GM18505 (cell line): ENCODE data around the gene MESD.
"Not testable (repeated sequence)": the region's sequence is repeated elsewhere in the genome, so short reads cannot be mapped to it uniquely, and the experiment has no call there.

Source experiments
- ATAC-seq: cut with Tn5 transposase; IDR thresholded peaks from one replicate; pipeline ENCODE4 v1.9.1; 2021; ENCODE audit not compliant: unreplicated experiment
- POLR2A ChIP-seq: IDR thresholded peaks from 4 replicates; pipeline ENCODE4 v1.6.1; 2011; ENCODE audit warnings: borderline replicate concordance; ENCODE audit not compliant: insufficient read depth, insufficient read length; ENCODE audit errors: extremely low read depth

MESD gene

DNA sequence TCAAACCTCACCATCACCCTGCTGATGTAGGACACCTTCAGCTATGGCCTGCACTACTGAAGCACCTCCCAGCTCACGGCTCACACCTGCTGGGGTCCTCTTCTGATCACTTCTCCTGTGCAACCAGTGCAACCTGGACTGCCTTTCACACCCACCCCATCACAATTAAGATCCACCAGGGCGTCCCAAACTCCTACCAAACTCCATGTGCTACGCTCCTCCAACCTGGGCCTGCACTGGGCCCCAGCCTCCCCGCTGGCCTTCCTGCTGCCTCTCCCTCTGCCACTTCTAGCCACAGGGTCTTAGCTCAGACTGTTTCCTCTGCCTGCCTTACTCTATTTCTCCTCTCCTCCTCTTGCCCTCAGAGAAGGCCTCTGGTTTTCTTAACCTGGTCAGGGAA, 12.8 kb downstream of the MESD start:
- no peak for ATAC-seq
- TF ChIP-seq POLR2A = no peak

DNA sequence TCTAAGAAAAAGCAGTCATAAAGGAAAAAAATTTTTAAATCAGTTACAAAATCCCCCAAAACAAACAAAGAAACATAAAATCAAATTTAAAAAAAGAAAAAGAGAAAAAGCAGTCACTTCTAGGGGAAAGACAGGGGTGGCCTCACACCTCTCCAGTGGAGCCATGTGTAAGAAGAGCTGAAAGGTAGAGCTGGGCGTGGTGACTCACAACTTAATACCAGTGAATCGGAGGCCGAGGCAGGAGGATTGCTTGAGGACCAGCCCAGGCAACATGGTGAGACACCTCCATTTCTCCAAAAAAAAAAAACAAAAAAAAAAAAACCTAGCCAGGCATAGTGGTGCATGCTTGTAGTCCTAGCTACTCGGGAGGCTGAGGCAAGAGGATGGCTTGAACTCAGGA, 14.7 kb downstream of the MESD start:
- TF ChIP-seq POLR2A = no peak
- ATAC-seq = no peak

DNA sequence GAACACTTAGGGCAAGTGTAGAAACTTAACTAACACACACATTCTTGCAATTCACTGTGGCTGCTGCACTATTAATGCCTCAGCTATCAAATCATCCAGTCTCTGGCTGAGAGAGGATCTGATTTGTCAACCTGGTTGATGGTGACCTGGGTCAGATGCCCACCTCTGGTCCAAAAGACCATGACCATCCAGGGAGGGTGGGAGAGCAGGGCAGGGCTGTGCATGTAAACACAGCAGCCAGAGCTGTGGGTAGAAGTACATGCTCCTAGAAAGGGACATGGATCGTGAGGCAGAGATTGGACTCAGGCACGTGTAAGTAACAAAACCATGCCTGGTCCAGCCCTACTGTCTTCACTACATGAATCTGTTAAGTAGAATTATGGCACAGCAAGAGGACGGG, 17.3 kb downstream of the MESD start:
- no peak for TF ChIP-seq POLR2A
- ATAC-seq = no peak

DNA sequence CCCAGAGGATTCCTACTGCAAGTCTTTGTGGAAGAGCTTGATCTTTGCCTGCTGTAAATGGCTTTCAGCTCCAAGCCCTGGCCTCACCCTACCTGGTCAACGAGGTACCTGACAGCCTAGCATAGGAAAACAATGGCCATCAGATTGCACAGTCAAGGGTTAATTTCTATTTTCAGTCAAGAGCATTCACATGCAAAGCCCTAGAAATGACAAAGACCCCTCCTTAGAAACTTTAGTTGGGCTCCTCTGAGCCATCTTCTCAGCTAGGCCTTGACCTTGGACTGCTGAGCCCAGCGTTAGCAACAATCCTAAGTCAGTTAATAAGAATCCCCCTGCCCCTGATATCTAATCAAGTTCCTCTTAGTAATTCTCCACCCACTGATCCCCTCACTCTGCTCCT, 18.5 kb downstream of the MESD start:
- TF ChIP-seq POLR2A = no peak
- no peak for ATAC-seq

DNA sequence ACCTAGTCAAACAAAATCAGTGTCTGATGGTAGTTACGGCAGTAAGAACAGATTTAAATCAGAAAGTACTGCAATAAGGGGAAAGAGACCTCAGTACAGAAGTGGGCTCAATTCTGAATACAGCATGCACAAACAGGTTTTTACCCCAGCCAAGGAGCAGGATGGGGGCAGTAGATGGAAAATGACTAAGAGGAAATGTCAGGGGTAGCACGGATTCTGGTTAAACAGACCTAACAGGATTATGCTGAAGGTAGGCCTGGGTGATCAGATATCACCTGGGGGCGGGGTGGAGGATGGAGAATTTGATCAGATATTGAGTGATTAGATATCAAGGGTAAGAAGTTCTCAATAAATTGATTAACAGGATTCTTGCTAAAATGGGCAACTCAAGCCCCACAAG, 19.0 kb downstream of the MESD start:
- TF ChIP-seq POLR2A = no peak
- no peak for ATAC-seq

DNA sequence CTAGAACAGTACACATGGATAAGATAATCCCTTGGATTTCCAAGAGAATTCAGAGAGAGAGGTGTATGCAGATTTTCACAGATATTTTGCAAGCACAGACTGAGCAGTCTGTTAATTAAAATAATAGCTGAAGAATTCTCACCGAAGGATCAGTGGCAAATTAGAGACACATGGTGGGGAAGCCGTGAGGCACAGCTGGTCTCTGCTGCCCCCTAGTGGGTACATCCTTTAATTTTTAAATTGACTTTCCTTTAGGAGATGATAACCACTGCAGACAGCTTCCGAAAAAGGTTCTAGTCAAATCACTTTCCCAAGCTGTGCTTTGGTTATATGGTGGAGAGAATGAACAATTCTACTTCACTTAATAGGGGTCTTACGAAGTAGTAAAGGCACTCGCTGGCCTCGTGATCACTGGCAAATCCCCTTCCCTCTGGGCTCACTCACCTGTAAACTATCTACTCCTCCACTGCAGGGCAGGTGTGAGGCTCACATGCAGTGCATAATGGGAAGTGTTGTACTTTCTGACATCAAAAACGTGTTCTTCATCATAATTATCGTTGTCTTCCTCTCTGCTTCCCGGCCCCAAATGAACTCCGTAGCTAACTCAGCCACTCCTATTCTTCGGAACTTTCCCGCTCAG, 19.5 kb downstream of the MESD start:
- no peak for ATAC-seq
- TF ChIP-seq POLR2A = no peak

DNA sequence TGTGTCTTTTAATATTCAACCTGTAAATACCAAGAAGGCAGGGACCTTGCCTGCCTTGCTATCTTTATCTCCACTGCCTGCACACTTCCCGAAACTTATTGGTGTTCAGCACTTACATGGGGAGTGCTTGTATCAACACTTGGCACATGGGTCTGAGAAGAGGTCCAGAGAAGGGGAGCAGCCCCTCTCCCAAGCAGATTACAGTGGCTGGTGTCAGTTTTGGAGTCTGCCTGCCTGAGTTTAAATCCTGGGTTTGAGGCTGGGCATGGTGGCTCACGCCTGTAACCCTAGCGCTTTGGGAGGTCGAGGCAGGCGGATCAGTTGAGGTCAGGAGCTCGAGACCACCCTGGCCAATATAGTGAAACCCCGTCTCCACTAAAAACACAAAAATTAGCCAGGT, 20.3 kb downstream of the MESD start:
- ATAC-seq = no peak

DNA sequence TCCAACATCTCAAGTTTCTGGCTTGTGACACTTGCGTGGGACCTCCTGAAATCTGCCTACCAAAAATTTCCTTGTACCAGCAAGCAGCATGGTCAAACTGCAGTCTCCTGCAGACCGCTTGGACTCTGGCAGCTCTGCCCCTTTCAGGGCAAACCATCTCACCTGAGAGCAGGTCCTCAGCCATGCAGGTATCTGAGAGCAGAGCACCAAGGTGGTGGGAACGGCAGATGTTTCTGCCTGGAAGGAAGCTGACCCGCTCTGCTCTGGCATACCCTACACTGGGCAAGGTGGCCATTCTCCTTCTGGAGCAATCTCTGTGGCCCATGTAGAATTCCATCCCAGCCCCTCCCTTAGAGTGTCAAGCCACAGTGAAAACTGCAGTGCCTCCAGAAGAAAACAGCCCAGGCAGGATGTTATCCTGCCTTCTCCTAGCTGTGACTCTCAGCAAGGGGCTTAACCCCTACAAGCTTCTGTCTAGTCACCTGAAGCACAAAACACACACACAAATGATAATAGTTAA, 21.6 kb downstream of the MESD start:
- no peak for ATAC-seq
- no peak for TF ChIP-seq POLR2A

More for the DNA sequence above, 20.3 kb downstream of the MESD start:
- no peak for TF ChIP-seq POLR2A

DNA sequence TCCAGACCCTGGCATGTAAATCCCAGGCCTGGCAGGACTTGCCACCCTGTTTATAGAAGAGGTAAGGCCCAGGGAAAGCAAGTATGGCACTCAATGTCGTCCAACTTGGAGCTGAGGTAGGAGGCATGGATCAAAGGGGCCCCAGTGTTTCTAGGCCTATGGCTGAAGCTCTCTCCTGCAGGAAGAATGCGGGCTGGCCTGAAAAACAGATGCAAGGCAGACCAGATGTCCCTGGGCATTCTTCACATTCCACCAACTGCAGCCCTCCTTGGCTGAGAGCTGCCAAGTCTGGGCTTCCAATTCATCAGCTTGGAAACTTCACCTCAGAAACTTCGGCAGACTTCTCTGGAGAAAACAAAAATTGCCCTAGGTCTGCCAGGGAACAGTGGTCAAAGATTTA, 22.2 kb downstream of the MESD start:
- no peak for TF ChIP-seq POLR2A
- ATAC-seq = no peak

DNA sequence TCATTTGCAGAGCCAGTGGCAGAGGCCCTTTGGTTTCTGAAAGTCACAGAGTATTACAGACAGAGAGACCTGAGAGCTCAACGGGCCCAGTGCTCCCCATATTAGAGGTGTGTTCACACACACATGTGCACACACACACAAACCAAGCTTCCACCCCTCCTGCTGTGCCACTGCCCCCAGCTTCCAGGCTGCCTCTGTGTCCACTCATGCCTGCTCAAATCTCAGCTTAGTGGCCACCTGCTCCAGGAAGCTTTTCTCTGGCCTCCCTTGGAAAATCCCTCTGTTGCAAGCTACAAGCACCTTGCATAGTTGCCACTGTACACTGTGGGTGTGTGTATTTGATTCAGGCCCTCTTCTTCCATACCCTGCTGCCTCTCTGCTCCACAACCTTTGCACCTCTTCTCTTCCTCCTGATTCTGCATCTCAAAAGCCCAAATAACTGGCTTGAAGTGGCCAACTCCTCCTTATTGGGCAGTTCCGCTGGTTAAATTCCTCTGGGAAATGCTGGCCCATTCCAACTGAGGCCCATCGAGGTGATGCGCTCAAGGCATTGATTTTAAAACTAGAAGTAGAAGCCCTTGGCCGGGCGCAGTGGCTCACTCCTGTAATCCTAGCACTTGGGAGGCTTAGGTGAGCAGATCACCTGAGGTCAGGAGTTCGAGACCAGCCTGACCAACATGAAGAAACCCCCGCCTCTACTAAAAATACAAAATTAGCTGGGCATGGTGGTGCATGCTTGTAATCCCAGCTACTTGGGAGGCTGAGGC, 23.0 kb downstream of the MESD start:
- TF ChIP-seq POLR2A = no peak
- ATAC-seq = no peak

DNA sequence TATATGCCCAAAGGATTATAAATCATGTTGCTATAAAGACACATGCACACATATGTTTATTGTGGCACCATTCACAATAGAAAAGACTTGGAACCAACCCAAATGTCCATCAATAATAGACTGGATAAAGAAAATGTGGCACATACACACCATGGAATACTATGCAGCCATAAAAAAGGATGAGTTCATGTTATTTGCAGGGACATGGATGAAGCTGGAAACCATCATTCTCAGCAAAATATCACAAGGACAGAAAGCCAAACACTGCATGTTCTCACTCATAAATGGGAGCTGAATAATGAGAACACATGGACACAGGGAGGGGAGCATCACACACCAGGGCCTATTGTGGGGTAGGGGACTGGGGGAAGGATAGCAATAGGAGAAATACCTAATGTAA, 24.2 kb downstream of the MESD start:
- not testable (repeated sequence) for ATAC-seq

DNA sequence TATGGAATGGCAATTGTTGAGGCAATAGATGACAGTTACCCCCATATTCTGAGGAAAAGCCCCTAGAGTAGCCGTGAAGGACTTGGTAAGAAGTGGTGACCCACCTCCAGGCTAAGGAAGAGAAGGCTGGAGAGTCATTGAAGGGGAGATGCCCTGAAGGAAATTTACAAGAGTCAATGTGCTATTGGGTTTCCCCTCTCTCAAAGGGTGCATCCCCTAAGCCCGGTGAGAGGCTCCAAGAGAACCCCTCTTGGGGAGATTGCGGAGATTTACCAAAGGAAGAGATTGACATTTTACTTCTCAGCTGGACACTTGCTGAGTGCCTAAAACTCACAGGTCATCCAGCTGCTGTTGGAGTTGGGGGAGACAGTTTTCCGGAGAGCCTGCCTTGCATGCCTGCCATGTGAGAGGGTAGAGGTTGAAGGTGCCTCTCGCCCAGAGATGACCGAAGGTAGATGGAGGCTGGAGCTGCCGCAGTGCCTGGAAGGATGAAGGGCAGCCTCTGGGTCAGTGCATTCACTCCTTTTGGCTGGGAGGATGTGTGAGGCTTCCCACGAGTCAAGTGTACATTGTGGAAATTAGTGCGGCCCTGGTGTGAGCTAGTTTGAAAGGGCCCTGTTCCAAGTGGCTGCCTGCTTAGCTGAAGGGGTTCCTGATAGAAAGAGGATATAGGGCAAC, 30.7 kb downstream of the MESD start:
- ATAC-seq = no peak

DNA sequence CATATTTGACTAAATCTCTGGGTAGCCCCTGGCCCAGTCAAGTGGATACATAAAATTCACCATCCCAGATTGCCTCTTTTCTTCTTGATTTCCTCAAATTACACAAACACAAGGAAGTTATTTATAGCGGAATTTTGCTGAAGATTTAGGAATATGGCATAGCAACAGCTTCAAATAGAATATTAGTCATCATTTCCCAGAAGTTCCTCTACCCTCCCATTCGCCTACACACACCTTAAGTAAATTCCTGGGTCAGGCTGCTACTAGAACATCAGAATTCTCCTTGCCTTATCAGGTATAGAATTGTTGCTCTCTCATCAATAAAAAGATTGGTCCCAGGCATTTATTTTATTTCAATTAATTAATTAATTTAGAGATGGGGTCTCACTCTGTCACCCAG, 31.6 kb downstream of the MESD start:
- no peak for TF ChIP-seq POLR2A
- ATAC-seq = no peak

More for the DNA sequence above, 30.7 kb downstream of the MESD start:
- TF ChIP-seq POLR2A = no peak

DNA sequence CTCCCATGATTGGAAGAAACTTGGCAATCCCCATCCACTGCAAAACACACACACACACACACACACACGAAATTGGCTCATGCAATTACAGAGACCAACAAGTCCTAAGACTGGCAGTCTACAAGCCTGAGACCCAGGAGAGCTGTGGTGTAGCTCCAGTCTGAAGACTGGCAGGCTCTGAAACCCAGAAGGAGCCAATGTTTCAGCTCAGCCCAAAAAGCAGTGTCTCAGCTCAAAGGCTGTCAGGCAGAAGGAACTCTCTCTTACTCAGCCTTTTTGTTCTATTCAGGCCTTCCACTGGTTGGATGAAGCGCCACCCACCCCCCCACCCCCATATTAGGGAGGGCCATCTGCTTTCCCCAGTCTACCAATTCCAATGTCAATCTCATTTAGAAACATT, 32.1 kb downstream of the MESD start:
- no peak for ATAC-seq
- no peak for TF ChIP-seq POLR2A

DNA sequence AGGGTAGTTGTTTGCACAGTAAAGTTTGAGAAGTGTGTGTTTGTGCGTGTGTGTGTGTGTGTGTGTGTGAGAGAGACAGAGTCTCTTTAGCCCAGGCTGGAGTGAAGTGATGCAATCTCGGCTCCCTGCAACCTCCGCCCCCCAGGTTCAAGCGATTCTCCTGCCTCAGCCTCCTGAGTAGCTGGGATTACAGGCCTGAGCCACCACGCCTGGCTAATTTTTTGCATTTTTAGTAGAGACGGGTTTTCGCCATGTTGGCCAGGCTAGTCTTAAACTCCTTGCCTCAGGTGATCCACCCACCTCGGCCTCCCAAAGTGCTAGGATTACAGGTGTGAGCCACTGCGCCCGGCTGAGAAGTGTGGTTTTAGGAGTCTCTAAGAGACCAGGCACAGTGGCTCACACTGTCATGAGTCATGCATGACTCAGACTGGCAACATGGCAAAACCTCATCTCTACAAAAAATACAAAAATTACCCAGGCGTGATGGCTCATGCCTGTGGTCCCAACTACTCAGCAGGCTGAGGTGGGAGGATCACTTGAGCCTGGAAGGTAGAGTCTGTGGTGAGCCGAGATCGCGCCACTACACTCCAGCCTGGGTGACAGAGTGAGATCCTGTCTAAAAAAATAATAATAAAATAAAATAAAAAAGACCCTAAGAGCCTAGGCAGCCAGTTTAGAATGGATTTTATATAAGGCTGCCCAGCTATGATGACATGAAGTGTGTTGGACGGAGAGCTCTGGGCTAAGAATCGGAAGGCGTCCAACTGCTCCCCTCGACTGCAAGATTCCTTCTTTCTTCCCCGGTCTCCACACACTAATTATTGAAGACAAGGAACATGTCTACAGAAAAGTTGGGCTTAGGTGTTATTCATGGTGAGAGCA, 33.8 kb downstream of the MESD start:
- ATAC-seq = not testable (repeated sequence)
